Measurements from ENCODE around the gene GAREM1.

Gene GAREM1

DNA sequence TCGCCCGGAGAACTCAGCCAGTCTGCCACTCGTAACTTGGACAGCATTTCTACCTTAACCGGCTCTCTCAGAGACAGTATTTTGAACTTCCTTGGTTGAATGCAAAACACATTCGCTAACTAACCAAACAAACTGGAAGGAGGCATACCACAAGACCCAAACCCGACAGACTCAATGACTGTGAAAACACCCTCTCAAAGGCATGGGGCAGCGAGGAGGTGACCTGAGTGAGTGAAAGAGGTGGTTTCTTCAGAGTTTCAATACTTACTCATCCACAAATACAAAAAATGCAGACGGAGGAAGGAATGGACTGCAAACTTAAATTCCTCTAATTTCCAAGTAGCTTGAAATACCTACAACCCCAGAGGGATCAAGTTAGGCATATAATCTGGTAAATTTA lies 132.9 kb downstream of the GAREM1 start:
- no peaks in the 10 kb centered on the region for H3K27me3 ChIP-seq (ENCODE audit: insufficient read depth, low read length, poor library complexity)

DNA sequence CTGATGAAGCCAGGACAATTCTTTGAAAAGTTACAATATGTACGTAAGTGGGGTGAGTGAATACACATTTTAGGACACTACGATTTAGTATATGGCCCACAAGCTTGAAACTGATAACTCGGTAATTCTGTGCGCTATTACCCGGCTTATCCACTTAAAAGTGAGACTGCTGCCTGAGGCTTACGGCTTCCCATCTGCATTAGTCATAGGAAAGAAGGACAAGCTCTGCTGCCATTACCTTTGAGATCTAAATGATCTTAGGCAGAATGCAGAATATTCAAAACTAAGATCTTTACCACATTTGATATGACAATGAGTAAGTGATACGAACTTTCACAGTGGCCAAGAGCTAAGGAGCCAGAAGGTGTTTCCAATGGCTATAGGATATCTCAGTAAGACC lies 133.3 kb downstream of the GAREM1 start:
- H2BK15ac ChIP-seq (replicated peaks; ENCODE audit: low read depth) = no peak overlapping the region
- H3K27ac ChIP-seq (ENCODE audit: low read depth, low read length) = no peak overlapping the region
- H3K36me3 ChIP-seq (ENCODE audit: control insufficient read depth, insufficient read depth, low read length) = no peaks in the 10 kb centered on the region
- no peak overlapping the region for H4K8ac ChIP-seq (ENCODE audit: low read depth, low read length)
- no peak overlapping the region for H3K23ac ChIP-seq (ENCODE audit: low read length)
- H3K56ac ChIP-seq (ENCODE audit: low read length) = no peak overlapping the region
- no peak overlapping the region for H3K18ac ChIP-seq (ENCODE audit: low read length)
- no peak overlapping the region for H2BK5ac ChIP-seq (ENCODE audit: low read length)
- no peaks in the 10 kb centered on the region for H3K27me3 ChIP-seq (ENCODE audit: insufficient read depth, low read length, poor library complexity)
- no peaks in the 10 kb centered on the region for H3K4me1 ChIP-seq (ENCODE audit: control insufficient read depth, low read depth, low read length)
- H4K5ac ChIP-seq (ENCODE audit: low read length) = no peak overlapping the region
- peaks cover 2% of the 10 kb centered on the region for H3K79me1 ChIP-seq (ENCODE audit: low read length)
- no peak overlapping the region for H3K4me3 ChIP-seq (ENCODE audit: low read length)
- no peak overlapping the region for H3K4ac ChIP-seq (ENCODE audit: low read depth, low read length)
- H3K9ac ChIP-seq (ENCODE audit: low read length) = no peak overlapping the region
- WGBS (ENCODE audit: extremely low coverage, insufficient coverage, low lambda C conversion rate) = no CpG with 5 or more reads among the region's 7 CpGs
- DNase-seq = no peak
- no peaks in the 10 kb centered on the region for H3K79me2 ChIP-seq (ENCODE audit: control insufficient read depth, insufficient read depth, low read length)
- no peak overlapping the region for H3K4me2 ChIP-seq (ENCODE audit: low read length)
- no peak overlapping the region for H2AK5ac ChIP-seq (ENCODE audit: low read length)
- no peak overlapping the region for H2BK120ac ChIP-seq (ENCODE audit: low read depth, low read length)

More for the DNA sequence above, 132.9 kb downstream of the GAREM1 start:
- no peak for DNase-seq
- Histone ChIP-seq H2BK120ac (ENCODE audit: low read depth, low read length) (no peak overlapping the region), H3K4me3 (ENCODE audit: low read length) (no peak overlapping the region), H3K4me1 (ENCODE audit: control insufficient read depth, low read depth, low read length) (no peaks in the 10 kb centered on the region), H3K79me1 (ENCODE audit: low read length) (peaks cover 2% of the 10 kb centered on the region), H3K79me2 (ENCODE audit: control insufficient read depth, insufficient read depth, low read length) (no peaks in the 10 kb centered on the region), H4K5ac (ENCODE audit: low read length) (no peak overlapping the region), H3K56ac (ENCODE audit: low read length) (no peak overlapping the region), H3K18ac (ENCODE audit: low read length) (no peak overlapping the region), H3K27ac (ENCODE audit: low read depth, low read length) (no peak overlapping the region), H2BK5ac (ENCODE audit: low read length) (no peak overlapping the region), H3K36me3 (ENCODE audit: control insufficient read depth, insufficient read depth, low read length) (no peaks in the 10 kb centered on the region), H3K4ac (ENCODE audit: low read depth, low read length) (no peak overlapping the region), H4K8ac (ENCODE audit: low read depth, low read length) (no peak overlapping the region), H2AK5ac (ENCODE audit: low read length) (no peak overlapping the region), H3K9ac (ENCODE audit: low read length) (no peak overlapping the region), H3K4me2 (ENCODE audit: low read length) (no peak overlapping the region), H3K23ac (ENCODE audit: low read length) (no peak overlapping the region), H2BK15ac (replicated peaks; ENCODE audit: low read depth) (no peak overlapping the region)
- WGBS (ENCODE audit: extremely low coverage, insufficient coverage, low lambda C conversion rate) = no CpG with 5 or more reads among the region's 8 CpGs

DNA sequence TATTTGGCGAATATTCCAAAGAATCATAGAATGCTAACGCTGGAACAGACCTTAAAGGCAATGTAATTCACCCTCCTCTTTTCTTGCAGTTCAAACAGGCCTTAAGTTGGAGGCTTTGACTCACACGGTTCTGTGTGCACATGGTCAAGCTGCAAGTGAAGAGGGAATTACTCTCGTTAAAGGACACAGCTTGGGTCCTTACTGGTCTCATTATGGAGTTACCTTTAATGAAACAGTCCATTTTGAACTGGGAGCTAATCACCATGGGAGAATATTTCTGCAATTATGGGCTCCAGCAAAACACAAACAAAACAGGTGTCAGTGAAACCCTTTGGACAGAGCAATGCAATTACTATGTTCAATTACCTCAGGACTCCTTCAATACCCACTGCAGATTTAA lies 135.5 kb downstream of the GAREM1 start:
- no peak overlapping the region for H2AK5ac ChIP-seq (ENCODE audit: low read length)
- no peak overlapping the region for H3K56ac ChIP-seq (ENCODE audit: low read length)
- H3K27ac ChIP-seq (ENCODE audit: low read depth, low read length) = no peak overlapping the region
- no peak overlapping the region for H3K4me3 ChIP-seq (ENCODE audit: low read length)
- H3K4ac ChIP-seq (ENCODE audit: low read depth, low read length) = no peak overlapping the region
- H3K23ac ChIP-seq (ENCODE audit: low read length) = no peak overlapping the region
- H3K9ac ChIP-seq (ENCODE audit: low read length) = no peak overlapping the region
- no peaks in the 10 kb centered on the region for H3K36me3 ChIP-seq (ENCODE audit: control insufficient read depth, insufficient read depth, low read length)
- H2BK5ac ChIP-seq (ENCODE audit: low read length) = no peak overlapping the region
- H2BK15ac ChIP-seq (replicated peaks; ENCODE audit: low read depth) = no peak overlapping the region
- no peak overlapping the region for H2BK120ac ChIP-seq (ENCODE audit: low read depth, low read length)
- no peak for DNase-seq
- no peak overlapping the region for H3K4me2 ChIP-seq (ENCODE audit: low read length)
- H3K4me1 ChIP-seq (ENCODE audit: control insufficient read depth, low read depth, low read length) = no peaks in the 10 kb centered on the region
- H3K18ac ChIP-seq (ENCODE audit: low read length) = no peak overlapping the region
- H3K79me1 ChIP-seq (ENCODE audit: low read length) = peaks cover 2% of the 10 kb centered on the region
- no peak overlapping the region for H4K8ac ChIP-seq (ENCODE audit: low read depth, low read length)
- WGBS (ENCODE audit: extremely low coverage, insufficient coverage, low lambda C conversion rate) = no CpG with 5 or more reads among the region's 4 CpGs
- H3K27me3 ChIP-seq (ENCODE audit: insufficient read depth, low read length, poor library complexity) = no peaks in the 10 kb centered on the region
- H3K79me2 ChIP-seq (ENCODE audit: control insufficient read depth, insufficient read depth, low read length) = no peaks in the 10 kb centered on the region
- H4K5ac ChIP-seq (ENCODE audit: low read length) = no peak overlapping the region

DNA sequence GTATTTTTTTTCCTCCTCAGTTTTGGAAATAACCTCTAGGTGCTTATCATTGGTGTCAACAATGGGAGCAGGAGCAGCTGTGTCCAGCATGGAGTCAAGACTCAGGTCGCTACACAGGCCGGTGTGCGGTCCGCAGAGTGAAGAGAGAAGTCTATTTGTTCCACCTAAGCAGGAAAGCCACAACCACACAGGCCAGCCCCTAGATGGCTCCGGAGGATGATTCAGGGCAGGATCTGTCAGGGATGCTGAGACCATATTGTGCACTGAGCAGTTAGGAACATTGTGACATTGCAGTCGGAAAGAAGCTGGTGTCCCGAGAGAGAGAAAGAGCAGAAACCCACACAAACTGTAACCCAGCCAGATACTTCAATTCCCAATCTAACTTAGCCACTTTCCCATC lies 136.9 kb downstream of the GAREM1 start:
- H3K36me3 ChIP-seq (ENCODE audit: control insufficient read depth, insufficient read depth, low read length) = no peaks in the 10 kb centered on the region
- H3K27ac ChIP-seq (ENCODE audit: low read depth, low read length) = no peak overlapping the region
- no peaks in the 10 kb centered on the region for H3K79me2 ChIP-seq (ENCODE audit: control insufficient read depth, insufficient read depth, low read length)
- H3K4me2 ChIP-seq (ENCODE audit: low read length) = no peak overlapping the region
- no peak overlapping the region for H2BK5ac ChIP-seq (ENCODE audit: low read length)
- H2BK120ac ChIP-seq (ENCODE audit: low read depth, low read length) = no peak overlapping the region
- WGBS (ENCODE audit: extremely low coverage, insufficient coverage, low lambda C conversion rate) = no CpG with 5 or more reads among the region's 7 CpGs
- DNase-seq = no peak
- no peak overlapping the region for H3K4me3 ChIP-seq (ENCODE audit: low read length)
- no peak overlapping the region for H4K8ac ChIP-seq (ENCODE audit: low read depth, low read length)
- no peak overlapping the region for H4K5ac ChIP-seq (ENCODE audit: low read length)
- no peaks in the 10 kb centered on the region for H3K27me3 ChIP-seq (ENCODE audit: insufficient read depth, low read length, poor library complexity)
- H2BK15ac ChIP-seq (replicated peaks; ENCODE audit: low read depth) = no peak overlapping the region
- no peak overlapping the region for H3K18ac ChIP-seq (ENCODE audit: low read length)
- H3K56ac ChIP-seq (ENCODE audit: low read length) = no peak overlapping the region
- H3K4me1 ChIP-seq (ENCODE audit: control insufficient read depth, low read depth, low read length) = no peaks in the 10 kb centered on the region
- no peak overlapping the region for H2AK5ac ChIP-seq (ENCODE audit: low read length)
- no peak overlapping the region for H3K23ac ChIP-seq (ENCODE audit: low read length)
- no peaks in the 10 kb centered on the region for H3K79me1 ChIP-seq (ENCODE audit: low read length)
- no peak overlapping the region for H3K4ac ChIP-seq (ENCODE audit: low read depth, low read length)
- H3K9ac ChIP-seq (ENCODE audit: low read length) = no peak overlapping the region

DNA sequence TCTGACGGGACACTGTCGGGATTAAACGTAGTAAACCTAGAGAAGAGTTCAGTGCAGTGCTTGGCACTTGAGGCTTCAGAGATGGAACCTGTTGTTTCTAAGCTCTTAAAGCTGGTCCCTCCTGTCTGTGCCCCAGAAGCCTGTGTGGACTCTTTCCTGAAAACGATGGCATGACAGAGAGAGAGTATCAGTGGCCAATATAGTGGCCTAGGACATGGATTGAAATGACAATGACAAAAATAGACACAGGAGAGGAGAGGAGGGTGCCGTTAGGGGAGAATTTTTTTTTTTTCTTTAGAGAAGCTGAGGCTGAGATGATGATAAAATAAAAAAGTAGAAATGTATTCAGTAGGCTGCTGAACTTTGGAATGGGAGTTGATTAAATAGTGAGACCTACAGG lies 138.0 kb downstream of the GAREM1 start:
- no peak overlapping the region for H4K5ac ChIP-seq (ENCODE audit: low read length)
- H3K18ac ChIP-seq (ENCODE audit: low read length) = no peak overlapping the region
- H3K9ac ChIP-seq (ENCODE audit: low read length) = no peak overlapping the region
- no peaks in the 10 kb centered on the region for H3K79me1 ChIP-seq (ENCODE audit: low read length)
- no peak overlapping the region for H3K4ac ChIP-seq (ENCODE audit: low read depth, low read length)
- no peaks in the 10 kb centered on the region for H3K27me3 ChIP-seq (ENCODE audit: insufficient read depth, low read length, poor library complexity)
- H3K23ac ChIP-seq (ENCODE audit: low read length) = no peak overlapping the region
- H3K79me2 ChIP-seq (ENCODE audit: control insufficient read depth, insufficient read depth, low read length) = no peaks in the 10 kb centered on the region
- no peak overlapping the region for H3K56ac ChIP-seq (ENCODE audit: low read length)
- DNase-seq = no peak
- H3K4me1 ChIP-seq (ENCODE audit: control insufficient read depth, low read depth, low read length) = no peaks in the 10 kb centered on the region
- H2AK5ac ChIP-seq (ENCODE audit: low read length) = no peak overlapping the region
- no peak overlapping the region for H3K4me2 ChIP-seq (ENCODE audit: low read length)
- no peak overlapping the region for H3K27ac ChIP-seq (ENCODE audit: low read depth, low read length)
- no peak overlapping the region for H2BK120ac ChIP-seq (ENCODE audit: low read depth, low read length)
- H4K8ac ChIP-seq (ENCODE audit: low read depth, low read length) = no peak overlapping the region
- WGBS (ENCODE audit: extremely low coverage, insufficient coverage, low lambda C conversion rate) = no CpG with 5 or more reads among the region's 5 CpGs
- H3K36me3 ChIP-seq (ENCODE audit: control insufficient read depth, insufficient read depth, low read length) = no peaks in the 10 kb centered on the region
- no peak overlapping the region for H3K4me3 ChIP-seq (ENCODE audit: low read length)
- no peak overlapping the region for H2BK15ac ChIP-seq (replicated peaks; ENCODE audit: low read depth)
- H2BK5ac ChIP-seq (ENCODE audit: low read length) = no peak overlapping the region

DNA sequence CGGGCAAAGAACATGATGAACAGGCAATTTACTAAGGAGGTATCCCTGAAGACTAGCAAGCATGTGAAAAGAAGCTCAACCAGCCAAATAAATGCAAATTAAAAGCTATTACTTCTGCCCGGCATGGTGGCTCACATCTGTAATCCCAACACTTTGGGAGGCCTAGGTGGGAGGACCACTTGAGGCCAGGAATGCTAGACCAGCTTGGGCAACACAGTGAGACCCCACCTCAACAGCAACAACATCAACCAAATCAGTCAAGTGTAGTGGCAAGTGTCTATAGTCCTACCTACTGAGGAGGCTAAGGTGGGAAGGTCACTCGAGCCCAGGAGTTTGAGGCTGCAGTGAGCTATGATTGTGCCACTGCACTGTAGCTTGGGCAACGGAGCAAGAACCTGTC lies 141.7 kb downstream of the GAREM1 start:
- Histone ChIP-seq H3K79me2 (ENCODE audit: control insufficient read depth, insufficient read depth, low read length) (no peaks in the 10 kb centered on the region), H3K23ac (ENCODE audit: low read length) (no peak overlapping the region), H3K4me2 (ENCODE audit: low read length) (no peak overlapping the region), H3K4ac (ENCODE audit: low read depth, low read length) (no peak overlapping the region), H3K36me3 (ENCODE audit: control insufficient read depth, insufficient read depth, low read length) (no peaks in the 10 kb centered on the region), H2AK5ac (ENCODE audit: low read length) (no peak overlapping the region), H2BK5ac (ENCODE audit: low read length) (no peak overlapping the region), H2BK15ac (replicated peaks; ENCODE audit: low read depth) (no peak overlapping the region), H4K5ac (ENCODE audit: low read length) (no peak overlapping the region), H3K18ac (ENCODE audit: low read length) (no peak overlapping the region), H3K27me3 (ENCODE audit: insufficient read depth, low read length, poor library complexity) (no peaks in the 10 kb centered on the region), H3K4me1 (ENCODE audit: control insufficient read depth, low read depth, low read length) (peaks cover 2% of the 10 kb centered on the region), H3K27ac (ENCODE audit: low read depth, low read length) (no peak overlapping the region), H3K9ac (ENCODE audit: low read length) (no peak overlapping the region), H3K79me1 (ENCODE audit: low read length) (no peaks in the 10 kb centered on the region), H2BK120ac (ENCODE audit: low read depth, low read length) (no peak overlapping the region), H3K56ac (ENCODE audit: low read length) (no peak overlapping the region), H4K8ac (ENCODE audit: low read depth, low read length) (no peak overlapping the region), H3K4me3 (ENCODE audit: low read length) (no peak overlapping the region)
- no CpG with 5 or more reads among the region's 4 CpGs for WGBS (ENCODE audit: extremely low coverage, insufficient coverage, low lambda C conversion rate)
- DNase-seq = no peak
